Activated CD4-positive, CD25-positive, alpha-beta regulatory T cell treated with anti-CD3 and anti-CD28 coated beads, Interleukin-2, amount 50 U/mL, for 16 hours (primary cell): ENCODE measurements around the gene POLR1G.
A peak's percentile ranks its signal among the peaks of the same experiment; 100 is the strongest.
"Not testable (repeated sequence)": the region's sequence is repeated elsewhere in the genome, so short reads cannot be mapped to it uniquely, and the experiment has no call there.

ENCODE experiments used
- DNase-seq: peaks from one replicate; pipeline ENCODE4 v3.0.0-alpha.2; 2020; ENCODE audit warnings: low read depth, low spot score

The POLR1G gene

GRCh38 chr19:45421947-45422498, 15.6 kb downstream of the POLR1G start:
- no peak for DNase-seq

GRCh38 chr19:45423033-45423588, 16.7 kb downstream of the POLR1G start:
- DNase-seq, result no peak

- peak; percentile 53 for DNase-seq
Measured at GRCh38 chr19:45423589-45424190, 17.2 kb downstream of the POLR1G start, which contains the start of gene ERCC1. Gene ERCC1 (minus strand): TSS chr19:45423917. CDS start chr19:45423374, 543 bp downstream.

- DNase-seq, result no peak
Measured at GRCh38 chr19:45424191-45425058, 18.0 kb downstream of the POLR1G start.

GRCh38 chr19:45428384-45429231, 22.2 kb downstream of the POLR1G start:
- no peak for DNase-seq

GRCh38 chr19:45429896-45430295, 23.5 kb downstream of the POLR1G start:
- DNase-seq, result not testable (repeated sequence)

- DNase-seq, result not testable (repeated sequence)
Measured at GRCh38 chr19:45431008-45431407, 24.6 kb downstream of the POLR1G start.

GRCh38 chr19:45432543-45432942, 26.1 kb downstream of the POLR1G start:
- not testable (repeated sequence) for DNase-seq

GRCh38 chr19:45437328-45437727, 30.9 kb downstream of the POLR1G start:
- DNase-seq, result no peak

GRCh38 chr19:45439190-45439568, 32.7 kb downstream of the POLR1G start:
- DNase-seq, result no peak

- peak; percentile 69 for DNase-seq
Measured at GRCh38 chr19:45439569-45440258, 33.3 kb downstream of the POLR1G start.

GRCh38 chr19:45440259-45440638, 33.8 kb downstream of the POLR1G start:
- DNase-seq, result no peak

- DNase-seq, result no peak
Measured at GRCh38 chr19:45440873-45441654, 34.6 kb downstream of the POLR1G start.

- no peak for DNase-seq
Measured at GRCh38 chr19:45442408-45442777, 35.9 kb downstream of the POLR1G start.

- no peak for DNase-seq
Measured at GRCh38 chr19:45442778-45443461, 36.5 kb downstream of the POLR1G start.

GRCh38 chr19:45443462-45444317, 37.2 kb downstream of the POLR1G start:
- no peak for DNase-seq

- DNase-seq, result peak; percentile 66
Measured at GRCh38 chr19:45444318-45445041, 38.0 kb downstream of the POLR1G start.

GRCh38 chr19:45445139-45445538, 38.7 kb downstream of the POLR1G start:
- no peak for DNase-seq
